Prostate gland (tissue), 2 donors: Measurements from ENCODE around the gene PPP1CB. TPM values are rescaled to one million over a fixed set of nuclear protein-coding genes. Genes with fewer than 3 reads are reported as not detected.
"Not testable (repeated sequence)": the region's sequence is repeated elsewhere in the genome, so short reads cannot be mapped to it uniquely, and the experiment has no call there.

Experiments used
- DNase-seq: peaks from one replicate; pipeline ENCODE4 v3.0.0-alpha.2; 2019; ENCODE audit warnings: low spot score
- H3K27ac ChIP-seq, 2 donors: fragments of 200-600 bp; sonication (generic); 2 replicates each; pipeline ENCODE4 v1.5.1; 2017 to 2019
- H3K27me3 ChIP-seq: fragments of 200-600 bp; sonication (generic); replicated peaks from 2 replicates; pipeline ENCODE4 v1.5.1; 2019; ENCODE audit not compliant: insufficient read depth
- H3K36me3 ChIP-seq, 2 donors: fragments of 200-600 bp; sonication (generic); 1 replicate in 1 of 2; 2 replicates in 1 of 2; pipeline versions ENCODE4 v1.5.1 to v1.8.1; 2017 to 2019
- H3K4me1 ChIP-seq: fragments of 200-600 bp; sonication (generic); replicated peaks from 2 replicates; pipeline ENCODE4 v1.5.1; 2019
- H3K4me3 ChIP-seq, 2 donors: fragments of 200-600 bp; sonication (generic); 2 replicates each; pipeline ENCODE4 v1.5.1; 2017 to 2019
- H3K9me3 ChIP-seq: fragments of 200-600 bp; sonication (generic); 2 replicates; pipeline ENCODE4 v1.5.1; 2017
- CTCF ChIP-seq, 4 experiments: fragments of 200-600 bp in 2 of 4; fragments of 450-650 bp in 2 of 4; sonication (generic) in 2 of 4; IDR thresholded peaks; 1 replicate in 3 of 4; 2 replicates in 1 of 4; pipeline ENCODE4 v1.5.1; 2016 to 2019; ENCODE audit warnings: antibody characterized with exemption in 4 of 4, mild to moderate bottlenecking in 2 of 4, moderate library complexity in 2 of 4
- POLR2A ChIP-seq: fragments of 450-650 bp; IDR thresholded peaks from one replicate; pipeline ENCODE4 v1.6.1; 2016; ENCODE audit warnings: antibody characterized with exemption, mild to moderate bottlenecking
- POLR2AphosphoS5 ChIP-seq: sonication (generic); formaldehyde crosslinking; IDR thresholded peaks from one replicate; pipeline ENCODE4 v1.6.1; 2017; ENCODE audit warnings: antibody characterized with exemption
- WGBS: methylation state at CpG from one replicate; pipeline ENCODE4 v1.1.5; 2018; 5-methylcytosine and 5-hydroxymethylcytosine counted together
- intact Hi-C: fragments of 100-400 bp; cut with DNase I; formaldehyde crosslinking; loops from one replicate; pipeline ENCODE4 v1.14.2; 2022
- total RNA-seq, 2 donors: library from RNA; depleted of rRNA; stranded (reverse); fragments of >200 nt; gene quantifications; one replicate each; pipeline ENCODE4 v1.1.0, GENCODE V29; 2016

The PPP1CB gene
- total RNA-seq, 2 donors from 2014 or later = 177 to 260 TPM

GRCh38 chr2:28736034-28736433 is 15.6 kb upstream of the PPP1CB start:
- intact Hi-C loops = no loop called here
- peak; percentile 95 for DNase-seq
- no peaks in the 10 kb centered on the region for H3K36me3 ChIP-seq
- H3K9me3 ChIP-seq = no peaks in the 10 kb centered on the region
- TF ChIP-seq CTCF (IDR thresholded peaks at IDR 0.05) = no peak
- TF ChIP-seq POLR2A = no peak
- peak; percentile 96 for TF ChIP-seq POLR2AphosphoS5
- peak overlapping the region in 1 of 2 donors; percentile 34 for H3K4me3 ChIP-seq
- peak overlapping the region; percentile 78 to 81 for H3K27ac ChIP-seq
- WGBS = 24% methylated on average over 3 of the region's 3 CpGs
- H3K4me1 ChIP-seq = no peaks in the 10 kb centered on the region
- H3K27me3 ChIP-seq = no peaks in the 10 kb centered on the region

GRCh38 chr2:28737655-28738054 is 14.0 kb upstream of the PPP1CB start:
- no peak for DNase-seq
- H3K4me3 ChIP-seq = no peak overlapping the region
- H3K27me3 ChIP-seq = no peaks in the 10 kb centered on the region
- no peaks in the 10 kb centered on the region for H3K9me3 ChIP-seq
- H3K36me3 ChIP-seq = no peaks in the 10 kb centered on the region
- H3K27ac ChIP-seq = no peak overlapping the region
- no peaks in the 10 kb centered on the region for H3K4me1 ChIP-seq
- TF ChIP-seq POLR2A (no peak), CTCF (IDR thresholded peaks at IDR 0.05) (no peak), POLR2AphosphoS5 (no peak)
- 95% methylated on average over 1 of the region's 1 CpG for WGBS
- intact Hi-C loops = no loop called here

- H3K27ac ChIP-seq, H3K36me3 ChIP-seq, H3K9me3 ChIP-seq, H3K27me3 ChIP-seq, H3K4me3 ChIP-seq, DNase-seq, H3K4me1 ChIP-seq: not testable (repeated sequence)
- WGBS = 94% methylated on average over 6 of the region's 6 CpGs
- intact Hi-C loops = loop anchor here (10.0 kb wide), 1 partner anchor 48 kb away; no protein-coding TSS in a partner anchor
These were observed 9.0 kb upstream of the PPP1CB start for GRCh38 chr2:28742619-28743018.

- H3K4me1 ChIP-seq = peaks cover 21% of the 10 kb centered on the region
- DNase-seq = no peak
- peak overlapping the region; percentile 100 for H3K27ac ChIP-seq
- intact Hi-C loops = loop anchor here (10.0 kb wide), 1 partner anchor 50 kb away; no protein-coding TSS in a partner anchor
- no peaks in the 10 kb centered on the region for H3K9me3 ChIP-seq
- H3K4me3 ChIP-seq = no peak overlapping the region
- H3K36me3 ChIP-seq = no peaks in the 10 kb centered on the region
- TF ChIP-seq CTCF (IDR thresholded peaks at IDR 0.05) (no peak), POLR2A (no peak), POLR2AphosphoS5 (no peak)
- 27% methylated on average over 2 of the region's 2 CpGs for WGBS
- H3K27me3 ChIP-seq = no peaks in the 10 kb centered on the region
These were observed 6.4 kb upstream of the PPP1CB start for GRCh38 chr2:28745225-28745624.

- Histone ChIP-seq H3K9me3 (no peaks in the 10 kb centered on the region), H3K27me3 (no peaks in the 10 kb centered on the region), H3K36me3 (no peaks in the 10 kb centered on the region), H3K4me3 (no peak overlapping the region), H3K27ac (peak overlapping the region; percentile 100), H3K4me1 (peaks cover 27% of the 10 kb centered on the region)
- TF ChIP-seq POLR2AphosphoS5 (no peak), CTCF (IDR thresholded peaks at IDR 0.05) (no peak), POLR2A (no peak)
- DNase-seq = no peak
- intact Hi-C loops = loop anchor here (10.0 kb wide), 1 partner anchor 51 kb away; no protein-coding TSS in a partner anchor
- WGBS = 77% methylated on average over 4 of the region's 4 CpGs
These were observed 5.8 kb upstream of the PPP1CB start for GRCh38 chr2:28745876-28746275.
